Mesendoderm (in vitro differentiated cells): ENCODE measurements around the gene SMC4.
A peak's percentile ranks its signal among the peaks of the same experiment; 100 is the strongest.

Source experiments
- DNase-seq: peaks from one replicate; pipeline ENCODE4 v3.0.0; 2013
- H2AK5ac ChIP-seq: 2 replicates; pipeline ENCODE4 v1.6.1; 2013; ENCODE audit warnings: low read length, inconsistent platforms
- H2BK120ac ChIP-seq: 2 replicates; pipeline ENCODE4 v1.6.1; 2013; ENCODE audit warnings: low read depth, mild to moderate bottlenecking, low read length, moderate library complexity, mixed read lengths
- H2BK15ac ChIP-seq: replicated peaks from 2 replicates; pipeline ENCODE4 v1.6.1; 2013; ENCODE audit warnings: low read depth, mild to moderate bottlenecking, moderate library complexity
- H2BK5ac ChIP-seq: 2 replicates; pipeline ENCODE4 v1.6.1; 2013; ENCODE audit warnings: low read length, inconsistent platforms
- H3K18ac ChIP-seq: 2 replicates; pipeline ENCODE4 v1.6.1; 2013; ENCODE audit warnings: mild to moderate bottlenecking, low read length, mixed read lengths
- H3K23ac ChIP-seq: one replicate; pipeline ENCODE4 v1.6.1; 2013; ENCODE audit warnings: low read length
- H3K27ac ChIP-seq: 2 replicates; pipeline ENCODE4 v1.5.1; 2013; ENCODE audit warnings: low read depth, mild to moderate bottlenecking, inconsistent platforms, low read length, moderate library complexity
- H3K27me3 ChIP-seq: 2 replicates; pipeline ENCODE4 v1.6.1; 2013; ENCODE audit warnings: low read length, control low read depth, mild to moderate bottlenecking, inconsistent platforms; ENCODE audit not compliant: insufficient read depth, poor library complexity
- H3K36me3 ChIP-seq: 2 replicates; pipeline ENCODE4 v1.6.1; 2013; ENCODE audit warnings: low read length, inconsistent platforms; ENCODE audit not compliant: control insufficient read depth, insufficient read depth
- H3K4ac ChIP-seq: one replicate; pipeline ENCODE4 v1.6.1; 2013; ENCODE audit warnings: low read depth, mild to moderate bottlenecking, low read length, moderate library complexity
- H3K4me1 ChIP-seq: 2 replicates; pipeline ENCODE4 v1.6.1; 2013; ENCODE audit warnings: low read depth, low read length, inconsistent platforms; ENCODE audit not compliant: control insufficient read depth
- H3K4me2 ChIP-seq: 2 replicates; pipeline ENCODE4 v1.6.1; 2013; ENCODE audit warnings: low read length
- H3K4me3 ChIP-seq: 2 replicates; pipeline ENCODE4 v1.5.1; 2013; ENCODE audit warnings: mild to moderate bottlenecking, low read length
- H3K56ac ChIP-seq: one replicate; pipeline ENCODE4 v1.6.1; 2013; ENCODE audit warnings: low read length
- H3K79me1 ChIP-seq: 2 replicates; pipeline ENCODE4 v1.6.1; 2013; ENCODE audit warnings: low read length, inconsistent platforms
- H3K79me2 ChIP-seq: 2 replicates; pipeline ENCODE4 v1.6.1; 2013; ENCODE audit warnings: mild to moderate bottlenecking, low read length; ENCODE audit not compliant: control insufficient read depth, insufficient read depth
- H3K9ac ChIP-seq: 2 replicates; pipeline ENCODE4 v1.6.1; 2013; ENCODE audit warnings: low read length, inconsistent platforms
- H4K5ac ChIP-seq: one replicate; pipeline ENCODE4 v1.6.1; 2013; ENCODE audit warnings: low read length
- H4K8ac ChIP-seq: one replicate; pipeline ENCODE4 v1.6.1; 2013; ENCODE audit warnings: low read depth, mild to moderate bottlenecking, control low read depth, low read length, moderate library complexity
- WGBS: extraction: QIAGEN DNeasy Blood & Tissue Kit; methylation state at CpG from one replicate; pipeline ENCODE4 v1.1.7; 2013; ENCODE audit warnings: low lambda C conversion rate, missing lambda C conversion rate; ENCODE audit not compliant: insufficient coverage; ENCODE audit errors: extremely low coverage; 5-methylcytosine and 5-hydroxymethylcytosine counted together

The SMC4 gene

GRCh38 chr3:160444411-160444810 is 45.0 kb downstream of the SMC4 start:
- Histone ChIP-seq H2BK120ac (no peak overlapping the region), H3K4me1 (peaks cover 2% of the 10 kb centered on the region), H2AK5ac (no peak overlapping the region), H3K4me3 (no peak overlapping the region), H3K27me3 (no peaks in the 10 kb centered on the region), H3K23ac (no peak overlapping the region), H2BK15ac (no peak overlapping the region), H3K36me3 (no peaks in the 10 kb centered on the region), H3K79me1 (peaks cover 3% of the 10 kb centered on the region), H3K27ac (no peak overlapping the region), H3K4me2 (no peak overlapping the region), H2BK5ac (no peak overlapping the region), H4K5ac (no peak overlapping the region), H3K79me2 (peaks cover 49% of the 10 kb centered on the region), H3K4ac (no peak overlapping the region), H3K9ac (no peak overlapping the region), H4K8ac (no peak overlapping the region), H3K18ac (no peak overlapping the region), H3K56ac (no peak overlapping the region)
- no peak for DNase-seq
- WGBS = no CpG with 5 or more reads among the region's 1 CpG

DNA sequence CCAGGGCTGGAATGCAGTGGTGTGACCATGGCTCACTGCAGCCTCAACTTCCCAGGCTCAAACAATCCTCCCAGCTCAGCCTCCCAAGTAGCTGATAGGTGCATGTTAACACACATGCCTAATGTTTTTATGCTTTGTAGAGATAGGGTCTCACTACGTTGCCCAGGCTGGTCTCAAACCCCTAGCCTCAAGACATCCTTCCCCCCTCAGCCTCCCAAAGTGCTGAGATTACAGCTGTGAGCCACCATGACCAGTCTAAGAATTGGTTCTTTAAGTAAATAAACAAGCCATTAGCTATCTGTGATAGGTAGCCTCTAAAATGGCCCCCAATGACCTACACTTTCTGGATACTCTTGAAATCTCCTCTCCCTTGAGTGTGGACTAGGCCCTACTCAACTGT is 46.4 kb downstream of the SMC4 start:
- Histone ChIP-seq H3K4ac (no peak overlapping the region), H3K18ac (no peak overlapping the region), H2BK120ac (no peak overlapping the region), H3K9ac (no peak overlapping the region), H4K5ac (no peak overlapping the region), H3K36me3 (no peaks in the 10 kb centered on the region), H3K79me1 (peaks cover 3% of the 10 kb centered on the region), H3K23ac (no peak overlapping the region), H3K4me1 (peaks cover 4% of the 10 kb centered on the region), H3K56ac (no peak overlapping the region), H2BK5ac (no peak overlapping the region), H3K27me3 (no peaks in the 10 kb centered on the region), H2BK15ac (no peak overlapping the region), H3K4me2 (no peak overlapping the region), H3K79me2 (peaks cover 44% of the 10 kb centered on the region), H4K8ac (no peak overlapping the region), H3K27ac (no peak overlapping the region), H3K4me3 (no peak overlapping the region), H2AK5ac (no peak overlapping the region)
- no CpG with 5 or more reads among the region's 1 CpG for WGBS
- DNase-seq = no peak

- H2AK5ac ChIP-seq = no peak overlapping the region
- no peak overlapping the region for H3K23ac ChIP-seq
- no peak overlapping the region for H2BK120ac ChIP-seq
- no peak overlapping the region for H3K18ac ChIP-seq
- H3K36me3 ChIP-seq = no peaks in the 10 kb centered on the region
- H3K27ac ChIP-seq = no peak overlapping the region
- no peak overlapping the region for H3K4me2 ChIP-seq
- peaks cover 4% of the 10 kb centered on the region for H3K4me1 ChIP-seq
- H3K79me1 ChIP-seq = peaks cover 3% of the 10 kb centered on the region
- H3K4me3 ChIP-seq = no peak overlapping the region
- no peak overlapping the region for H4K5ac ChIP-seq
- H2BK5ac ChIP-seq = no peak overlapping the region
- no peak overlapping the region for H4K8ac ChIP-seq
- H3K4ac ChIP-seq = no peak overlapping the region
- no peaks in the 10 kb centered on the region for H3K27me3 ChIP-seq
- peaks cover 44% of the 10 kb centered on the region for H3K79me2 ChIP-seq
- no peak for DNase-seq
- no CpG with 5 or more reads among the region's 13 CpGs for WGBS
- no peak overlapping the region for H2BK15ac ChIP-seq
- H3K9ac ChIP-seq = no peak overlapping the region
- H3K56ac ChIP-seq = no peak overlapping the region
Measured at GRCh38 chr3:160446522-160447056, 47.1 kb downstream of the SMC4 start.

DNA sequence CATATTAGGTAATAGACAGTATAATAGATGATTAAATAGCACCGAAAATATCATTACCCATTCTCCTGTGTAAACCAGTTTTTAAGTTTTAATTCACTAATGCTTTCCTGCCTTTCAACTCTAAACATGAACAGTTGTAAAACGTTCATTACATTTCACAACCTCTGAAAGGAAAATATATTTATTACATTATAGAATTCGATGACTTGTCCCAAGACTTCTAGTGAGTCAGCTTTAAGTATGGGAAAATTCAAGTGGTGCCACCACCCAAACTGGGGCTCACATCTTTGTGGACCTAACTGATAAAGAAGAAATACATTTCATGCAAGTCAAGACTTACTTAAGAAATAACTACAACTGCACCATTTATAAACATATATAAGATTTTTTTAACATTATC is 48.1 kb downstream of the SMC4 start:
- no CpG with 5 or more reads among the region's 3 CpGs for WGBS
- Histone ChIP-seq H3K4ac (no peak overlapping the region), H3K18ac (no peak overlapping the region), H3K27me3 (no peaks in the 10 kb centered on the region), H2BK120ac (no peak overlapping the region), H2BK15ac (no peak overlapping the region), H3K9ac (peak overlapping the region; percentile 41), H3K23ac (no peak overlapping the region), H3K4me3 (no peak overlapping the region), H3K79me1 (peaks cover 3% of the 10 kb centered on the region), H4K5ac (no peak overlapping the region), H3K79me2 (peaks cover 38% of the 10 kb centered on the region), H3K4me1 (peaks cover 4% of the 10 kb centered on the region), H3K36me3 (no peaks in the 10 kb centered on the region), H2BK5ac (no peak overlapping the region), H2AK5ac (no peak overlapping the region), H3K56ac (no peak overlapping the region), H3K27ac (no peak overlapping the region), H4K8ac (no peak overlapping the region), H3K4me2 (no peak overlapping the region)
- DNase-seq = no peak

- Histone ChIP-seq H2BK5ac (peak overlapping the region; percentile 97), H3K4me2 (peak overlapping the region; percentile 56), H4K5ac (no peak overlapping the region), H2BK15ac (no peak overlapping the region), H3K4ac (no peak overlapping the region), H3K56ac (peak overlapping the region; percentile 97), H3K79me1 (peaks cover 3% of the 10 kb centered on the region), H3K79me2 (peaks cover 33% of the 10 kb centered on the region), H3K36me3 (no peaks in the 10 kb centered on the region), H3K4me3 (peak overlapping the region; percentile 93), H3K27me3 (no peaks in the 10 kb centered on the region), H2AK5ac (no peak overlapping the region), H3K9ac (peak overlapping the region; percentile 92), H3K23ac (no peak overlapping the region), H3K4me1 (peaks cover 4% of the 10 kb centered on the region), H4K8ac (no peak overlapping the region), H2BK120ac (no peak overlapping the region), H3K18ac (peak overlapping the region; percentile 47), H3K27ac (peak overlapping the region; percentile 94)
- no CpG with 5 or more reads among the region's 26 CpGs for WGBS
- DNase-seq = no peak
Measured at GRCh38 chr3:160448845-160449635, 49.6 kb downstream of the SMC4 start.
